Spleen (tissue), 7 donors: ENCODE data around the gene NLGN1.

ENCODE experiments used
- POLR2A ChIP-seq, 3 donors: fragments of 450-650 bp; IDR thresholded peaks; one replicate each; pipeline ENCODE4 v1.5.1; 2017; ENCODE audit warnings: antibody characterized with exemption in 3 of 3, mild to moderate bottlenecking in 1 of 3
- POLR2AphosphoS5 ChIP-seq, 3 donors: sonication (generic); formaldehyde crosslinking; IDR thresholded peaks; one replicate each; pipeline ENCODE4 v1.5.1; 2017; ENCODE audit warnings: antibody characterized with exemption in 3 of 3
- TF ChIP-seq, protein P1 (sequence below), 11 experiments: fragments of 200-600 bp in 7 of 11; fragments of 450-650 bp in 4 of 11; sonication (generic) in 4 of 11; IDR thresholded peaks in 8 of 11; conservative IDR thresholded peaks in 3 of 11; 1 replicate in 7 of 11; 2 replicates in 4 of 11; pipeline versions ENCODE4 v1.4.0 to v1.8.0; 2016 to 2021; ENCODE audit warnings: antibody characterized with exemption in 11 of 11, inconsistent platforms in 4 of 11, mild to moderate bottlenecking in 1 of 11
- donor health status: DM: no; HTN: no; CAD: no; lungs with moderate emphysema.
- donor health status: DM: no; HTN: no; CAD: no.
- donor health status: DM: no; HTN: no; CAD: no.

DNA sequence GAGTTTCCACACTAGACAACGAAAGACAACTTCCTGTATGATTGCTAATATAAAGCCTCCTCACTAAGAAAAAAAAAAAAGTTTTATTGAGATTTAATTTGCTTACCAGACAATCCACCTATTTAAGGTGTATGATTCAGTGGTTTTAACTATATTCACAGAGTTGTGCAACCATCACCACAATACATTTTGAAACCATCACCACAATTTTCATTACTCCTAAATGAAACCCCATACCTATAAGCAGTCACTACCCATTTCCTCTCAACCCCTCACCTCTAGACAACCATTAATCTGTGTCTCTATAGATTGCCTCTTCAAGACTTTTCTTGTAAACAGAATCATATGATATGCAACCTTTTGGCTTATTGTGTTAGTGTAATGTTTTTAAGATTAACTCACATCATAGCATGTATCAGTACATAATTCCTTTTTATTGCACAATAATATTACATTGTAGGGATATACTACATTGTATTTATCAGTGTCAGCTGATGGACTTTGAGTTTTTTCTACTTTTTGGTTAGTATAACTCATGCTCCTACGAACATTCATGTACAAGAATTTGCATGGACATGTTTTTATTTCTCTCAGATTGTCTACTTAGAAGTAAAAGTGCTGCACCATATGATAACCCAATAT, 339.7 kb downstream of the NLGN1 start:
- TF ChIP-seq, protein P1, sequence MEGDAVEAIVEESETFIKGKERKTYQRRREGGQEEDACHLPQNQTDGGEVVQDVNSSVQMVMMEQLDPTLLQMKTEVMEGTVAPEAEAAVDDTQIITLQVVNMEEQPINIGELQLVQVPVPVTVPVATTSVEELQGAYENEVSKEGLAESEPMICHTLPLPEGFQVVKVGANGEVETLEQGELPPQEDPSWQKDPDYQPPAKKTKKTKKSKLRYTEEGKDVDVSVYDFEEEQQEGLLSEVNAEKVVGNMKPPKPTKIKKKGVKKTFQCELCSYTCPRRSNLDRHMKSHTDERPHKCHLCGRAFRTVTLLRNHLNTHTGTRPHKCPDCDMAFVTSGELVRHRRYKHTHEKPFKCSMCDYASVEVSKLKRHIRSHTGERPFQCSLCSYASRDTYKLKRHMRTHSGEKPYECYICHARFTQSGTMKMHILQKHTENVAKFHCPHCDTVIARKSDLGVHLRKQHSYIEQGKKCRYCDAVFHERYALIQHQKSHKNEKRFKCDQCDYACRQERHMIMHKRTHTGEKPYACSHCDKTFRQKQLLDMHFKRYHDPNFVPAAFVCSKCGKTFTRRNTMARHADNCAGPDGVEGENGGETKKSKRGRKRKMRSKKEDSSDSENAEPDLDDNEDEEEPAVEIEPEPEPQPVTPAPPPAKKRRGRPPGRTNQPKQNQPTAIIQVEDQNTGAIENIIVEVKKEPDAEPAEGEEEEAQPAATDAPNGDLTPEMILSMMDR (IDR thresholded peaks at IDR 0.05 in 8 of 11, conservative IDR thresholded peaks at IDR 0.05 in 3 of 11): no peak
- no peak for TF ChIP-seq POLR2A (IDR thresholded peaks at IDR 0.05)
- no peak for TF ChIP-seq POLR2AphosphoS5 (IDR thresholded peaks at IDR 0.05)
